ENCODE measurements around the gene ZBTB16.

ZBTB16 gene

GRCh38 chr11:114079511-114080065 lies 20.1 kb downstream of the ZBTB16 start:
- Histone ChIP-seq H3K9ac (ENCODE audit: low read length) (no peak overlapping the region), H3K27ac (ENCODE audit: low read depth, low read length) (no peak overlapping the region), H3K4me1 (ENCODE audit: insufficient read depth, low read length) (peaks cover 92% of the 10 kb centered on the region), H3K27me3 (ENCODE audit: control insufficient read depth in 1 of 2, insufficient read depth in 2 of 2, low read length in 2 of 2) (no peaks in the 10 kb centered on the region), H3K36me3 (ENCODE audit: insufficient read depth, low read length) (peaks cover 27% of the 10 kb centered on the region), H3K9me3 (ENCODE audit: low read length) (no peaks in the 10 kb centered on the region), H3K4me3 (ENCODE audit: low read depth in 1 of 2, low read length in 2 of 2) (peak overlapping the region in 1 of 2 donors; percentile 9)

GRCh38 chr11:114080219-114080618 lies 20.7 kb downstream of the ZBTB16 start:
- H3K27ac ChIP-seq (ENCODE audit: low read depth, low read length) = peak overlapping the region; percentile 39
- no peaks in the 10 kb centered on the region for H3K9me3 ChIP-seq (ENCODE audit: low read length)
- no peak overlapping the region for H3K4me3 ChIP-seq (ENCODE audit: low read depth in 1 of 2, low read length in 2 of 2)
- no peak overlapping the region for H3K9ac ChIP-seq (ENCODE audit: low read length)
- no peaks in the 10 kb centered on the region for H3K27me3 ChIP-seq (ENCODE audit: control insufficient read depth in 1 of 2, insufficient read depth in 2 of 2, low read length in 2 of 2)
- H3K36me3 ChIP-seq (ENCODE audit: insufficient read depth, low read length) = peaks cover 27% of the 10 kb centered on the region
- peaks cover 91% of the 10 kb centered on the region for H3K4me1 ChIP-seq (ENCODE audit: insufficient read depth, low read length)

GRCh38 chr11:114080769-114081168 lies 21.3 kb downstream of the ZBTB16 start:
- peaks cover 27% of the 10 kb centered on the region for H3K36me3 ChIP-seq (ENCODE audit: insufficient read depth, low read length)
- H3K4me1 ChIP-seq (ENCODE audit: insufficient read depth, low read length) = peaks cover 90% of the 10 kb centered on the region

GRCh38 chr11:114081641-114082414 lies 22.3 kb downstream of the ZBTB16 start:
- Histone ChIP-seq H3K4me1 (ENCODE audit: insufficient read depth, low read length) (peaks cover 94% of the 10 kb centered on the region), H3K4me3 (ENCODE audit: low read depth in 1 of 2, low read length in 2 of 2) (no peak overlapping the region), H3K9ac (ENCODE audit: low read length) (no peak overlapping the region), H3K36me3 (ENCODE audit: insufficient read depth, low read length) (peaks cover 33% of the 10 kb centered on the region), H3K27ac (ENCODE audit: low read depth, low read length) (no peak overlapping the region), H3K27me3 (ENCODE audit: control insufficient read depth in 1 of 2, insufficient read depth in 2 of 2, low read length in 2 of 2) (no peaks in the 10 kb centered on the region), H3K9me3 (ENCODE audit: low read length) (no peaks in the 10 kb centered on the region)

More at GRCh38 chr11:114080769-114081168, 21.3 kb downstream of the ZBTB16 start:
- Histone ChIP-seq H3K27ac (ENCODE audit: low read depth, low read length) (peak overlapping the region; percentile 39), H3K4me3 (ENCODE audit: low read depth in 1 of 2, low read length in 2 of 2) (peak overlapping the region in 1 of 2 donors; percentile 17), H3K27me3 (ENCODE audit: control insufficient read depth in 1 of 2, insufficient read depth in 2 of 2, low read length in 2 of 2) (no peaks in the 10 kb centered on the region), H3K9ac (ENCODE audit: low read length) (no peak overlapping the region), H3K9me3 (ENCODE audit: low read length) (no peaks in the 10 kb centered on the region)

- H3K36me3 ChIP-seq (ENCODE audit: insufficient read depth, low read length) = peaks cover 30% of the 10 kb centered on the region
- no peaks in the 10 kb centered on the region for H3K27me3 ChIP-seq (ENCODE audit: control insufficient read depth in 1 of 2, insufficient read depth in 2 of 2, low read length in 2 of 2)
- H3K4me1 ChIP-seq (ENCODE audit: insufficient read depth, low read length) = peaks cover 92% of the 10 kb centered on the region
- H3K27ac ChIP-seq (ENCODE audit: low read depth, low read length) = no peak overlapping the region
- H3K4me3 ChIP-seq (ENCODE audit: low read depth in 1 of 2, low read length in 2 of 2) = no peak overlapping the region
- H3K9ac ChIP-seq (ENCODE audit: low read length) = no peak overlapping the region
- H3K9me3 ChIP-seq (ENCODE audit: low read length) = no peaks in the 10 kb centered on the region
Observed at GRCh38 chr11:114082415-114082748, 22.9 kb downstream of the ZBTB16 start.

- no peak overlapping the region for H3K27ac ChIP-seq (ENCODE audit: low read depth, low read length)
- H3K4me3 ChIP-seq (ENCODE audit: low read depth in 1 of 2, low read length in 2 of 2) = no peak overlapping the region
- H3K9me3 ChIP-seq (ENCODE audit: low read length) = no peaks in the 10 kb centered on the region
- H3K4me1 ChIP-seq (ENCODE audit: insufficient read depth, low read length) = peaks cover 92% of the 10 kb centered on the region
- H3K27me3 ChIP-seq (ENCODE audit: control insufficient read depth in 1 of 2, insufficient read depth in 2 of 2, low read length in 2 of 2) = no peaks in the 10 kb centered on the region
- H3K36me3 ChIP-seq (ENCODE audit: insufficient read depth, low read length) = peaks cover 27% of the 10 kb centered on the region
- H3K9ac ChIP-seq (ENCODE audit: low read length) = no peak overlapping the region
Observed at GRCh38 chr11:114082767-114083181, 23.3 kb downstream of the ZBTB16 start.

- Histone ChIP-seq H3K4me3 (ENCODE audit: low read depth in 1 of 2, low read length in 2 of 2) (no peak overlapping the region), H3K9ac (ENCODE audit: low read length) (no peak overlapping the region), H3K9me3 (ENCODE audit: low read length) (no peaks in the 10 kb centered on the region), H3K4me1 (ENCODE audit: insufficient read depth, low read length) (peaks cover 92% of the 10 kb centered on the region), H3K36me3 (ENCODE audit: insufficient read depth, low read length) (peaks cover 23% of the 10 kb centered on the region), H3K27me3 (ENCODE audit: control insufficient read depth in 1 of 2, insufficient read depth in 2 of 2, low read length in 2 of 2) (no peaks in the 10 kb centered on the region), H3K27ac (ENCODE audit: low read depth, low read length) (no peak overlapping the region)
Observed at GRCh38 chr11:114083391-114084252, 24.1 kb downstream of the ZBTB16 start.

- peaks cover 92% of the 10 kb centered on the region for H3K4me1 ChIP-seq (ENCODE audit: insufficient read depth, low read length)
- H3K27me3 ChIP-seq (ENCODE audit: control insufficient read depth in 1 of 2, insufficient read depth in 2 of 2, low read length in 2 of 2) = no peaks in the 10 kb centered on the region
- no peaks in the 10 kb centered on the region for H3K9me3 ChIP-seq (ENCODE audit: low read length)
- H3K9ac ChIP-seq (ENCODE audit: low read length) = no peak overlapping the region
- peaks cover 23% of the 10 kb centered on the region for H3K36me3 ChIP-seq (ENCODE audit: insufficient read depth, low read length)
- H3K4me3 ChIP-seq (ENCODE audit: low read depth in 1 of 2, low read length in 2 of 2) = no peak overlapping the region
- H3K27ac ChIP-seq (ENCODE audit: low read depth, low read length) = no peak overlapping the region
Observed at GRCh38 chr11:114084414-114084813, 24.9 kb downstream of the ZBTB16 start.

- Histone ChIP-seq H3K4me3 (ENCODE audit: low read depth in 1 of 2, low read length in 2 of 2) (no peak overlapping the region), H3K4me1 (ENCODE audit: insufficient read depth, low read length) (peaks cover 92% of the 10 kb centered on the region), H3K9ac (ENCODE audit: low read length) (no peak overlapping the region), H3K9me3 (ENCODE audit: low read length) (no peaks in the 10 kb centered on the region), H3K27ac (ENCODE audit: low read depth, low read length) (no peak overlapping the region), H3K27me3 (ENCODE audit: control insufficient read depth in 1 of 2, insufficient read depth in 2 of 2, low read length in 2 of 2) (no peaks in the 10 kb centered on the region), H3K36me3 (ENCODE audit: insufficient read depth, low read length) (peaks cover 23% of the 10 kb centered on the region)
Observed at GRCh38 chr11:114085965-114086793, 26.7 kb downstream of the ZBTB16 start.

GRCh38 chr11:114087025-114087424 lies 27.5 kb downstream of the ZBTB16 start:
- no peak overlapping the region for H3K9ac ChIP-seq (ENCODE audit: low read length)
- H3K27ac ChIP-seq (ENCODE audit: low read depth, low read length) = no peak overlapping the region
- H3K27me3 ChIP-seq (ENCODE audit: control insufficient read depth in 1 of 2, insufficient read depth in 2 of 2, low read length in 2 of 2) = no peaks in the 10 kb centered on the region
- peaks cover 90% of the 10 kb centered on the region for H3K4me1 ChIP-seq (ENCODE audit: insufficient read depth, low read length)
- no peaks in the 10 kb centered on the region for H3K9me3 ChIP-seq (ENCODE audit: low read length)
- H3K4me3 ChIP-seq (ENCODE audit: low read depth in 1 of 2, low read length in 2 of 2) = no peak overlapping the region
- H3K36me3 ChIP-seq (ENCODE audit: insufficient read depth, low read length) = peaks cover 23% of the 10 kb centered on the region

- Histone ChIP-seq H3K4me1 (ENCODE audit: insufficient read depth, low read length) (peaks cover 93% of the 10 kb centered on the region), H3K9me3 (ENCODE audit: low read length) (no peaks in the 10 kb centered on the region), H3K4me3 (ENCODE audit: low read depth in 1 of 2, low read length in 2 of 2) (no peak overlapping the region), H3K9ac (ENCODE audit: low read length) (no peak overlapping the region), H3K36me3 (ENCODE audit: insufficient read depth, low read length) (peaks cover 15% of the 10 kb centered on the region), H3K27me3 (ENCODE audit: control insufficient read depth in 1 of 2, insufficient read depth in 2 of 2, low read length in 2 of 2) (no peaks in the 10 kb centered on the region), H3K27ac (ENCODE audit: low read depth, low read length) (no peak overlapping the region)
Observed at GRCh38 chr11:114088216-114088615, 28.7 kb downstream of the ZBTB16 start.
